ENCODE data around the gene ZNF385B. TPM values are rescaled to one million over a fixed set of nuclear protein-coding genes. Genes with fewer than 3 reads are reported as not detected.
A peak's percentile ranks its signal among the peaks of the same experiment; 100 is the strongest.
"Not testable (repeated sequence)": the region's sequence is repeated elsewhere in the genome, so short reads cannot be mapped to it uniquely, and the experiment has no call there.

Gene ZNF385B
- total RNA-seq, 5 donors from 2014 or later (not counting 1 experiment from before 2014, with no cell fraction given), result 0.12 TPM; not detected in 4

- peaks cover 0 to 4% (median 4%) of the 10 kb centered on the region in 3 donors for H3K9me3 Mint-ChIP-seq
- no peaks in the 10 kb centered on the region for H3K36me3 Mint-ChIP-seq
- no peak for ATAC-seq (replicated peaks in 1 of 4)
- Histone ChIP-seq H3K4me1 (ENCODE audit: control insufficient read depth in 1 of 2, extremely low read depth in 1 of 2, insufficient read depth in 2 of 2, low read length in 2 of 2) (no peaks in the 10 kb centered on the region), H3K36me3 (ENCODE audit: control insufficient read depth in 2 of 2, extremely low read depth in 1 of 2, insufficient read depth in 1 of 2, low read length in 1 of 2) (no peaks in the 10 kb centered on the region), H3K9me3 (no peaks in the 10 kb centered on the region), H3K27ac (ENCODE audit: low read length) (no peak overlapping the region), H3K27me3 (replicated peaks in 1 of 2; ENCODE audit: control insufficient read depth in 2 of 2, extremely low read depth in 1 of 2, insufficient read depth in 2 of 2, low read length in 1 of 2) (no peaks in the 10 kb centered on the region), H3K4me3 (ENCODE audit: control insufficient read depth in 1 of 2, extremely low read depth in 1 of 2, low read length in 1 of 2) (no peak overlapping the region)
- no peak overlapping the region for H3K27ac Mint-ChIP-seq
- DNase-seq, result no peak
- H3K27me3 Mint-ChIP-seq, result no peaks in the 10 kb centered on the region
- no CpG with 5 or more reads among the region's 1 CpG for WGBS (ENCODE audit: insufficient coverage)
- POLR2A ChIA-PET, result no interaction called here
- CTCF ChIA-PET, result no interaction called here
- H3K4me1 Mint-ChIP-seq, result no peaks in the 10 kb centered on the region
- H3K4me3 Mint-ChIP-seq, result no peak overlapping the region
Observed at GRCh38 chr2:179785902-179786301, 75.5 kb downstream of the ZNF385B start.

DNA sequence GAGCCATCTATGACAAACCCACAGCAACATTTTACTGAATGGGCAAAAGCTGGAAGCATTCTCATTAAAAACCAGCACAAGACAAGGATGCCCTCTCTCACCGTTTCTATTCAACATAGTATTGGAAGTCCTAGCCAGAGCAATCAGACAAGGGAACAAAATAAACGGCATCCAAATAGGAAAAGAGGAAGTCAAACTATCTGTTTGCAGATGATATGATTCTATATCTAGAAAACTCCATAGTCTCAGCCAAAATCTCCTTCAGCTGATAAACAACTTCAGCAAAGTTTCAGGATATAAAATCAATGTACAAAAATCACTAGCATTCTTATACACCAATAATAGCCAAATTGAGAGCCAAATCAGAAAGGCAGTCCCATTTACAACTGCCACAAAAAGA, 79.1 kb downstream of the ZNF385B start:
- H3K36me3 Mint-ChIP-seq; H3K9me3 ChIP-seq; H3K36me3 ChIP-seq (ENCODE audit: control insufficient read depth in 2 of 2, extremely low read depth in 1 of 2, insufficient read depth in 1 of 2, low read length in 1 of 2); DNase-seq; H3K4me1 Mint-ChIP-seq; H3K27me3 ChIP-seq (replicated peaks in 1 of 2; ENCODE audit: control insufficient read depth in 2 of 2, extremely low read depth in 1 of 2, insufficient read depth in 2 of 2, low read length in 1 of 2); ATAC-seq (replicated peaks in 1 of 4); H3K4me3 Mint-ChIP-seq; H3K9me3 Mint-ChIP-seq; H3K4me1 ChIP-seq (ENCODE audit: control insufficient read depth in 1 of 2, extremely low read depth in 1 of 2, insufficient read depth in 2 of 2, low read length in 2 of 2); H3K4me3 ChIP-seq (ENCODE audit: control insufficient read depth in 1 of 2, extremely low read depth in 1 of 2, low read length in 1 of 2); H3K27ac Mint-ChIP-seq; CTCF ChIA-PET; H3K27me3 Mint-ChIP-seq; H3K27ac ChIP-seq (ENCODE audit: low read length); POLR2A ChIA-PET: not testable (repeated sequence)
- WGBS (ENCODE audit: insufficient coverage), result no CpG with 5 or more reads among the region's 2 CpGs

- ChIA-PET CTCF (no interaction called here), POLR2A (no interaction called here)
- no peak overlapping the region for H3K27ac Mint-ChIP-seq
- WGBS (ENCODE audit: insufficient coverage), result 89% methylated on average over 3 of the region's 4 CpGs
- H3K9me3 ChIP-seq, result no peaks in the 10 kb centered on the region
- H3K36me3 Mint-ChIP-seq, result no peaks in the 10 kb centered on the region
- peaks cover 2 to 5% of the 10 kb centered on the region in 2 donors for H3K27me3 Mint-ChIP-seq
- no peaks in the 10 kb centered on the region for H3K36me3 ChIP-seq (ENCODE audit: control insufficient read depth in 2 of 2, extremely low read depth in 1 of 2, insufficient read depth in 1 of 2, low read length in 1 of 2)
- no peak for ATAC-seq (replicated peaks in 1 of 4)
- no peaks in the 10 kb centered on the region for H3K4me1 ChIP-seq (ENCODE audit: control insufficient read depth in 1 of 2, extremely low read depth in 1 of 2, insufficient read depth in 2 of 2, low read length in 2 of 2)
- H3K27me3 ChIP-seq (replicated peaks in 1 of 2; ENCODE audit: control insufficient read depth in 2 of 2, extremely low read depth in 1 of 2, insufficient read depth in 2 of 2, low read length in 1 of 2), result peaks cover 0 to 2% of the 10 kb centered on the region in 2 experiments
- H3K27ac ChIP-seq (ENCODE audit: low read length), result no peak overlapping the region
- no peaks in the 10 kb centered on the region for H3K4me1 Mint-ChIP-seq
- no peak overlapping the region for H3K4me3 Mint-ChIP-seq
- no peaks in the 10 kb centered on the region for H3K9me3 Mint-ChIP-seq
- H3K4me3 ChIP-seq (ENCODE audit: control insufficient read depth in 1 of 2, extremely low read depth in 1 of 2, low read length in 1 of 2), result no peak overlapping the region
- no peak for DNase-seq
Observed at GRCh38 chr2:179773986-179774385, 87.4 kb downstream of the ZNF385B start.

DNA sequence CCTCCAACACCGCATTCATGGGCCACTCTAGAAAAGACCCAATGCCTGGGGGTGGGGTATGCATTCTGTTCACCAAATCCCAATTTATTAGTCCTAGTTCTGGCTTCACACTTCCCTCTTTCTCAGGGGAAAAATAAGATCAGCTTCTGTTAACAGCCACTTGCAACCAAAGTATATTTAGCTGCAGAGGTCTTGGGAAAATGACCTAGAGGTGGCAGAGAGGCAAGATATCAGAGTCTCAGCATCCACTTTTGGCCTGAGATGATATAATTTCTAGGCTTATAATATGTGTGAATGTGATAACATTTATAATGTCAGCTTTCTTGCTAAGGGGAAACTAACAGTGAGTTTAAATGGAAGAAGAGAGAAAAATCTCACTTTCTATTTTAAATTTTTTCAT, 89.1 kb downstream of the ZNF385B start:
- no peaks in the 10 kb centered on the region for H3K36me3 Mint-ChIP-seq
- peaks cover 3 to 5% of the 10 kb centered on the region in 2 donors for H3K27me3 Mint-ChIP-seq
- H3K4me1 Mint-ChIP-seq, result no peaks in the 10 kb centered on the region
- H3K4me3 Mint-ChIP-seq, result no peak overlapping the region
- ChIA-PET CTCF (no interaction called here), POLR2A (no interaction called here)
- no peak overlapping the region for H3K27ac Mint-ChIP-seq
- Histone ChIP-seq H3K27ac (ENCODE audit: low read length) (no peak overlapping the region), H3K9me3 (no peaks in the 10 kb centered on the region), H3K4me1 (ENCODE audit: control insufficient read depth in 1 of 2, extremely low read depth in 1 of 2, insufficient read depth in 2 of 2, low read length in 2 of 2) (no peaks in the 10 kb centered on the region), H3K27me3 (replicated peaks in 1 of 2; ENCODE audit: control insufficient read depth in 2 of 2, extremely low read depth in 1 of 2, insufficient read depth in 2 of 2, low read length in 1 of 2) (peaks cover 0 to 2% of the 10 kb centered on the region in 2 experiments), H3K4me3 (ENCODE audit: control insufficient read depth in 1 of 2, extremely low read depth in 1 of 2, low read length in 1 of 2) (no peak overlapping the region), H3K36me3 (ENCODE audit: control insufficient read depth in 2 of 2, extremely low read depth in 1 of 2, insufficient read depth in 1 of 2, low read length in 1 of 2) (no peaks in the 10 kb centered on the region)
- no CpG with 5 or more reads among the region's 1 CpG for WGBS (ENCODE audit: insufficient coverage)
- DNase-seq (no peak), ATAC-seq (replicated peaks in 1 of 4) (no peak)
- no peaks in the 10 kb centered on the region for H3K9me3 Mint-ChIP-seq

GRCh38 chr2:179771791-179772190, 89.6 kb downstream of the ZNF385B start:
- WGBS (ENCODE audit: insufficient coverage), result 91% methylated on average over 3 of the region's 4 CpGs
- no peaks in the 10 kb centered on the region for H3K9me3 ChIP-seq
- Mint-ChIP-seq H3K36me3 (no peaks in the 10 kb centered on the region), H3K4me3 (no peak overlapping the region), H3K4me1 (no peaks in the 10 kb centered on the region), H3K9me3 (no peaks in the 10 kb centered on the region), H3K27me3 (peaks cover 5% of the 10 kb centered on the region in 2 donors), H3K27ac (no peak overlapping the region)
- ChIA-PET POLR2A (no interaction called here), CTCF (no interaction called here)
- no peak overlapping the region for H3K4me3 ChIP-seq (ENCODE audit: control insufficient read depth in 1 of 2, extremely low read depth in 1 of 2, low read length in 1 of 2)
- H3K36me3 ChIP-seq (ENCODE audit: control insufficient read depth in 2 of 2, extremely low read depth in 1 of 2, insufficient read depth in 1 of 2, low read length in 1 of 2), result no peaks in the 10 kb centered on the region
- peaks cover 0 to 2% of the 10 kb centered on the region in 2 experiments for H3K27me3 ChIP-seq (replicated peaks in 1 of 2; ENCODE audit: control insufficient read depth in 2 of 2, extremely low read depth in 1 of 2, insufficient read depth in 2 of 2, low read length in 1 of 2)
- no peaks in the 10 kb centered on the region for H3K4me1 ChIP-seq (ENCODE audit: control insufficient read depth in 1 of 2, extremely low read depth in 1 of 2, insufficient read depth in 2 of 2, low read length in 2 of 2)
- H3K27ac ChIP-seq (ENCODE audit: low read length), result no peak overlapping the region
- ATAC-seq (replicated peaks in 1 of 4) (no peak), DNase-seq (no peak)

- Mint-ChIP-seq H3K4me3 (no peak overlapping the region), H3K27ac (no peak overlapping the region), H3K36me3 (no peaks in the 10 kb centered on the region), H3K9me3 (peaks cover 0 to 2% (median 0%) of the 10 kb centered on the region in 3 donors), H3K4me1 (no peaks in the 10 kb centered on the region), H3K27me3 (peaks cover 7 to 8% of the 10 kb centered on the region in 2 donors)
- no peaks in the 10 kb centered on the region for H3K4me1 ChIP-seq (ENCODE audit: control insufficient read depth in 1 of 2, extremely low read depth in 1 of 2, insufficient read depth in 2 of 2, low read length in 2 of 2)
- H3K27me3 ChIP-seq (replicated peaks in 1 of 2; ENCODE audit: control insufficient read depth in 2 of 2, extremely low read depth in 1 of 2, insufficient read depth in 2 of 2, low read length in 1 of 2), result peaks cover 0 to 2% of the 10 kb centered on the region in 2 experiments
- ATAC-seq (replicated peaks in 1 of 4), result no peak
- no peaks in the 10 kb centered on the region for H3K9me3 ChIP-seq
- POLR2A ChIA-PET, result no interaction called here
- DNase-seq, result no peak
- no CpG with 5 or more reads among the region's 1 CpG for WGBS (ENCODE audit: insufficient coverage)
- CTCF ChIA-PET, result no interaction called here
- H3K36me3 ChIP-seq (ENCODE audit: control insufficient read depth in 2 of 2, extremely low read depth in 1 of 2, insufficient read depth in 1 of 2, low read length in 1 of 2), result no peaks in the 10 kb centered on the region
- H3K4me3 ChIP-seq (ENCODE audit: control insufficient read depth in 1 of 2, extremely low read depth in 1 of 2, low read length in 1 of 2), result no peak overlapping the region
- no peak overlapping the region for H3K27ac ChIP-seq (ENCODE audit: low read length)
Observed at GRCh38 chr2:179770029-179770428, 91.4 kb downstream of the ZNF385B start.

- H3K4me1 ChIP-seq (ENCODE audit: control insufficient read depth in 1 of 2, extremely low read depth in 1 of 2, insufficient read depth in 2 of 2, low read length in 2 of 2), result no peaks in the 10 kb centered on the region
- ATAC-seq (replicated peaks in 1 of 4) (no peak), DNase-seq (peak in 1 of 35 experiments; percentile 0)
- no peak overlapping the region for H3K27ac ChIP-seq (ENCODE audit: low read length)
- peaks cover 9 to 11% of the 10 kb centered on the region in 2 donors for H3K27me3 Mint-ChIP-seq
- no peaks in the 10 kb centered on the region for H3K9me3 ChIP-seq
- H3K36me3 ChIP-seq (ENCODE audit: control insufficient read depth in 2 of 2, extremely low read depth in 1 of 2, insufficient read depth in 1 of 2, low read length in 1 of 2), result no peaks in the 10 kb centered on the region
- H3K4me3 Mint-ChIP-seq, result no peak overlapping the region
- peaks cover 0 to 9% (median 0%) of the 10 kb centered on the region in 3 donors for H3K9me3 Mint-ChIP-seq
- no peak overlapping the region for H3K4me3 ChIP-seq (ENCODE audit: control insufficient read depth in 1 of 2, extremely low read depth in 1 of 2, low read length in 1 of 2)
- no peak overlapping the region for H3K27ac Mint-ChIP-seq
- H3K36me3 Mint-ChIP-seq, result no peaks in the 10 kb centered on the region
- ChIA-PET CTCF (no interaction called here), POLR2A (no interaction called here)
- no peaks in the 10 kb centered on the region for H3K4me1 Mint-ChIP-seq
- H3K27me3 ChIP-seq (replicated peaks in 1 of 2; ENCODE audit: control insufficient read depth in 2 of 2, extremely low read depth in 1 of 2, insufficient read depth in 2 of 2, low read length in 1 of 2), result peaks cover 0 to 2% of the 10 kb centered on the region in 2 experiments
- WGBS (ENCODE audit: insufficient coverage), result 84% methylated on average over 4 of the region's 8 CpGs
Observed at GRCh38 chr2:179769323-179769722, 92.1 kb downstream of the ZNF385B start.

Measured in T-cell (primary cell).